ENCODE results near the gene SIGLEC1. TPM values are rescaled to one million over a fixed set of nuclear protein-coding genes. Genes with fewer than 3 reads are reported as not detected.

SIGLEC1 gene
- total and polyA plus RNA-seq, 2 donors (not counting 1 experiment from before 2014, with no cell fraction given) = 0.06 to 0.15 TPM

GRCh38 chr20:3730803-3731672 is 18.6 kb upstream of the SIGLEC1 start:
- ChIA-PET POLR2A (no interaction called here), CTCF (interaction anchor here (1.4 kb wide), 1 partner anchor 20 kb away, joined by 3 read pairs; no protein-coding TSS in a partner anchor)
- 85% methylated on average over 12 of the region's 12 CpGs for WGBS (ENCODE audit: insufficient coverage)
- Histone ChIP-seq H3K9me3 (ENCODE audit: control extremely low read depth in 1 of 3, control insufficient read depth in 2 of 3, insufficient read depth in 1 of 3, low read length in 2 of 3) (no peaks in the 10 kb centered on the region), H3K4me1 (ENCODE audit: control insufficient read depth in 2 of 2, insufficient read depth in 2 of 2, low read length in 2 of 2) (no peaks in the 10 kb centered on the region), H3K36me3 (replicated peaks in 1 of 2; ENCODE audit: control extremely low read depth in 1 of 2, control insufficient read depth in 1 of 2, extremely low read depth in 1 of 2, insufficient read depth in 2 of 2, low read length in 1 of 2) (no peaks in the 10 kb centered on the region), H3K4me3 (ENCODE audit: control extremely low read depth in 1 of 5, extremely low read depth in 1 of 5, insufficient read depth in 1 of 5, low read depth in 2 of 5, low read length in 4 of 5) (no peak overlapping the region), H4K20me1 (ENCODE audit: control insufficient read depth, insufficient read depth, low read length, poor library complexity, severe bottlenecking) (no peaks in the 10 kb centered on the region), H3K27ac (ENCODE audit: low read length in 2 of 2) (no peak overlapping the region), H3K27me3 (replicated peaks in 1 of 4; ENCODE audit: control extremely low read depth in 1 of 4, control insufficient read depth in 3 of 4, insufficient read depth in 4 of 4, low read length in 3 of 4) (peaks cover 0 to 41% (median 9%) of the 10 kb centered on the region in 4 experiments), H3K9ac (ENCODE audit: low read length) (no peak overlapping the region), H2AFZ (ENCODE audit: insufficient read depth, low read depth, low read length, poor library complexity, severe bottlenecking) (no peak overlapping the region), H3K79me2 (ENCODE audit: control insufficient read depth, insufficient read depth, low read length) (no peaks in the 10 kb centered on the region), H3K4me2 (replicated peaks; ENCODE audit: low read depth, low read length, poor library complexity, severe bottlenecking) (no peak overlapping the region)
- no peak for DNase-seq
- no peak for ATAC-seq (ENCODE audit: low read depth)
- Mint-ChIP-seq H3K27me3 (peaks cover 58% of the 10 kb centered on the region), H3K4me1 (peaks cover 5% of the 10 kb centered on the region), H3K27ac (no peak overlapping the region), H3K9me3 (ENCODE audit: insufficient read depth) (no peaks in the 10 kb centered on the region), H3K4me3 (no peak overlapping the region)
- intact Hi-C loops (cut with micrococcal nuclease) = no loop called here
- TF ChIP-seq CTCF (IDR thresholded peaks at IDR 0.05) = no peak
- TF ChIP-seq EZH2 (IDR thresholded peaks at IDR 0.05; ENCODE audit: borderline replicate concordance, insufficient read depth, low read depth, low read length, poor library complexity, severe bottlenecking) = no peak

Measured in B cell (primary cell).